ENCODE results near the gene FBXL7. TPM values are rescaled to one million over a fixed set of nuclear protein-coding genes. Genes with fewer than 3 reads are reported as not detected.

The FBXL7 gene
- total RNA-seq, 4 donors from 2014 or later: 2.0 to 6.8 (median 3.9) TPM

GRCh38 chr5:15880201-15880600, 380.2 kb downstream of the FBXL7 start:
- WGBS, 2 donors: 66% methylated on average over 3 of the region's 3 CpGs
- no peak for TF ChIP-seq POLR2A (IDR thresholded peaks at IDR 0.05)
- no peak for TF ChIP-seq CTCF (IDR thresholded peaks at IDR 0.05)
- DNase-seq (ENCODE audit: low spot score in 2 of 2): no peak
- intact Hi-C loops (cut with DNase I; ENCODE audit: low total_unique reads): no loop called here
- H3K4me3 ChIP-seq (ENCODE audit: low read depth, poor library complexity, severe bottlenecking): no peak overlapping the region

- WGBS, 2 donors: 71 to 74% methylated on average over 3 of the region's 3 CpGs
- no peak for DNase-seq (ENCODE audit: low spot score in 2 of 2)
- no peak for TF ChIP-seq POLR2A (IDR thresholded peaks at IDR 0.05)
- no peak for TF ChIP-seq CTCF (IDR thresholded peaks at IDR 0.05)
- no peak overlapping the region for H3K4me3 ChIP-seq (ENCODE audit: low read depth, poor library complexity, severe bottlenecking)
- intact Hi-C loops (cut with DNase I; ENCODE audit: low total_unique reads): no loop called here
Observed at GRCh38 chr5:15885156-15885555, 385.2 kb downstream of the FBXL7 start.

- DNase-seq (ENCODE audit: low spot score in 2 of 2): no peak
- H3K4me3 ChIP-seq (ENCODE audit: low read depth, poor library complexity, severe bottlenecking): no peak overlapping the region
- TF ChIP-seq POLR2A (IDR thresholded peaks at IDR 0.05) (no peak), CTCF (IDR thresholded peaks at IDR 0.05) (no peak)
- WGBS, 2 donors: 88 to 91% methylated on average over 1 of the region's 1 CpG
- intact Hi-C loops (cut with DNase I; ENCODE audit: low total_unique reads): no loop called here
Observed at GRCh38 chr5:15886156-15886555, 386.2 kb downstream of the FBXL7 start.

GRCh38 chr5:15887093-15887492, 387.1 kb downstream of the FBXL7 start:
- 78 to 79% methylated on average over 3 of the region's 3 CpGs for WGBS, 2 donors
- DNase-seq (ENCODE audit: low spot score in 2 of 2): no peak
- TF ChIP-seq CTCF (IDR thresholded peaks at IDR 0.05): no peak
- no peak for TF ChIP-seq POLR2A (IDR thresholded peaks at IDR 0.05)
- no peak overlapping the region for H3K4me3 ChIP-seq (ENCODE audit: low read depth, poor library complexity, severe bottlenecking)
- intact Hi-C loops (cut with DNase I; ENCODE audit: low total_unique reads): no loop called here

GRCh38 chr5:15889001-15889400, 389.0 kb downstream of the FBXL7 start:
- TF ChIP-seq CTCF (IDR thresholded peaks at IDR 0.05): no peak
- TF ChIP-seq POLR2A (IDR thresholded peaks at IDR 0.05): no peak
- WGBS, 2 donors: 93 to 97% methylated on average over 3 of the region's 3 CpGs
- intact Hi-C loops (cut with DNase I; ENCODE audit: low total_unique reads): no loop called here
- H3K4me3 ChIP-seq (ENCODE audit: low read depth, poor library complexity, severe bottlenecking): no peak overlapping the region
- DNase-seq (ENCODE audit: low spot score in 2 of 2): no peak

- intact Hi-C loops (cut with DNase I; ENCODE audit: low total_unique reads): no loop called here
- no peak for TF ChIP-seq CTCF (IDR thresholded peaks at IDR 0.05)
- no peak for TF ChIP-seq POLR2A (IDR thresholded peaks at IDR 0.05)
- DNase-seq (ENCODE audit: low spot score in 2 of 2): no peak
- 88 to 97% methylated on average over 11 of the region's 11 CpGs for WGBS, 2 donors
- H3K4me3 ChIP-seq (ENCODE audit: low read depth, poor library complexity, severe bottlenecking): no peak overlapping the region
Observed at GRCh38 chr5:15893866-15894265, 393.9 kb downstream of the FBXL7 start.

Data from lower leg skin (tissue), 4 donors.